ENCODE data around the gene SHKBP1.

DNA sequence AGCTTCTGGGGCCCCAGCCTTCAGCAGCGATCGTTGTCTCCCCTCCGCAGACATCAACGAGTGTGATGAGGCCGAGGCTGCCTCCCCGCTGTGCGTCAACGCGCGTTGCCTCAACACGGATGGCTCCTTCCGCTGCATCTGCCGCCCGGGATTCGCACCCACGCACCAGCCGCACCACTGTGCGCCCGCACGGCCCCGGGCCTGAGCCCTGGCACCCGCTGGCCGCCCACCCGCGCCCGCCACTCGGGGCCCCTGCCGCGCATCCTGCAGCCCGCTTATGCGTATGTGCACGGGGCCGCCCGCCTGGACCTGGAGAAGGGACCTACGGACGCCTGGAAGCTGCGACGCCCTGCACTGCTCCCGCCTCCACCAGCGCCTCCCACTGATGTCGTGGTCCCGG, 52.7 kb downstream of the SHKBP1 start:
- TF ChIP-seq POLR2A (IDR thresholded peaks at IDR 0.05; ENCODE audit: low read depth, low read length) (no peak), POLR2AphosphoS5 (IDR thresholded peaks at IDR 0.05; ENCODE audit: low read depth, low read length) (no peak)
